Forelimb muscle (tissue), 1 donor: ENCODE results near the gene MAJIN. TPM values are rescaled to one million over a fixed set of nuclear protein-coding genes. Genes with fewer than 3 reads are reported as not detected.

Source experiments
- DNase-seq: peaks from one replicate; pipeline ENCODE4 v3.0.0-alpha.2; 2013; ENCODE audit warnings: low read depth
- polyA plus RNA-seq: library from polyadenylated mRNA; unstranded; fragments of 120-200 nt; gene quantifications from one replicate; pipeline ENCODE4 v1.2.1, GENCODE V29; 2013; ENCODE audit not compliant: insufficient read length

The MAJIN gene
- polyA plus RNA-seq, 1 donor: not detected

- DNase-seq: no peak
Observed at GRCh38 chr11:64911689-64912088, 60.2 kb downstream of the MAJIN start.

- no peak for DNase-seq
Observed at GRCh38 chr11:64911142-64911541, 60.8 kb downstream of the MAJIN start.

DNA sequence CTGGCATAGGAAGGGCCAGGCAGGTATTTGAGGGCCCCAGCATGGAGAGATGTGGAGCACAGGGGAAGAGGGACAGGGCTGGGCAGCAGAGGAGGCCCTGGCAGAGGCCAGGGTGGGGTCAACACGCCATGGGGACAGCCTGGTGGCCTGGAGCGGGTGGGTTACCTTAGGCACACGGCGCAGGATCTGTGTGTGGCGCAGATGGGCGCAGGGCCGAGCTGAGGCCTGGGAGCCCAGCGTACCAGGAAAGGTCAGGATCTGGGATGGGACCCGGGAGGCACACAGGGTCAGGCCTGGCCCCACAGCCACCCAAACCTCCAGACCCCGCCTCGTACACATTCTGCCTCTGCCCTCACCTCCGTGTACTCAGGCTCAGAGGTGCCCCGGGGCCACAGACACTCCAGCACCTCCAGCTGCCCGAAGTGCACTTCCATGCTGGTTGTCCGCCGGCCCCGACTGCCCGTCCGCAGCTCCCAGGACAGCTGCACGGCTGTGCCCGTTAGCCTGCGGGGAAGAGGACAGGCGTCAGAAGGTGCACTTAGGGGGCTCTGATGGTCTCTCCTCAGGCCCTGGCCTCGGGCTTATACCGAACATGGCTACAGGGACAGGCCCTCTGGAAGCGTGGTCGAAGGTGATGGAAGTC lies 61.3 kb downstream of the MAJIN start:
- no peak for DNase-seq

DNA sequence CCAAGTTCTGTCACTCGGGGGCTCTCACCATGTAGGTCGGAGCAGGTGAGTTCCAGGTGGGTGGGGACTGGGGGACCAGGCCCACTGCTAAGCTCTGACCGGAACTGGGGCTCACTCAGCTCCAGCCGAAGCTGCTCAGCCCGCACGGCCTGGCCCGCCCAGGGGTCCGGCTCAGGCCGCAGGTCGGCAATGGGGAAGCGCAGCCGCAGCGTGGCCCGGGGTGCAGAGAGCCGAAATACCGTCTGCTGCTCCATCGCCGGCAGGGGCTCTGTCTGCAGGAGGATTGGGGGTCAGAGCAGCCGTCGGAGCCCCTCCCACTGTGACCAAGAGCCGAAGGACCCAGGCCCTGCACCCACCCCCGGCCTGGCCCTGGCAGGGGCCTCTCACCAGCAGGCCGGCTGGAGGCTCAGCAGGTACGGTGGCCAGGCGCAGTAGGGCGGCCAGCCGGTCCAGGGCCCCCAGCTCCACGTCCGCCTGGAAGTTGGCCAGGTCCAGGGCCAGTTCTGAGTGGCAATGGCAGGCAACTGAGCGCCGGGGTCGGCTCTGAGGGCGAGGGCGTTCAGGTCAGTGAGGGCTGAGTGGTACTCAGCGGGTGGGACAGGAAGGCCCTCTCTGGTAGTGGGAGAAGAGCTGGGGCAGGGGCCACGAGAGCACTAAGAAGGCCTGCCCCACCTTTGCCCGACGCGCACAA lies 62.1 kb downstream of the MAJIN start:
- no peak for DNase-seq

DNA sequence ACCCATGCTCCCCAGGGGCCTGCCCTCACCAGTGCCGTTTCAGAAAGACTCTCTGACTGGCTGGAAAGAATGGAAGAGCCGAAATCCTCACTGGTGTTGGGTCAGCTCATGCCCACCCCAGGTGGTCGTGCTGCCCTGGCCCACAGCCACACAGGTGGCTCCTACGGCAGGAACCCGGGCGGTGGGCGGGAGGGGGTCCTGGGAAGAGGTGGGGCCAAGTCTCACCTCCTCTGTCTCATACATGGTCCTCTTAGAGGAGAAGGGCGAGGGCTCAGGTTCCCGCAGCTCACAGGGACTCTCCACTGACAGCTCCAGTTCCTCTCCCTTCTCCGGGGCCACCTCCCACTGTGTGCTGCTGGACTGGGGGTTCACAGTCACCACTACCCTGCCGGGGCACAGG lies 63.1 kb downstream of the MAJIN start:
- DNase-seq: no peak

GRCh38 chr11:64906314-64906635 lies 65.6 kb downstream of the MAJIN start:
- DNase-seq: no peak

DNA sequence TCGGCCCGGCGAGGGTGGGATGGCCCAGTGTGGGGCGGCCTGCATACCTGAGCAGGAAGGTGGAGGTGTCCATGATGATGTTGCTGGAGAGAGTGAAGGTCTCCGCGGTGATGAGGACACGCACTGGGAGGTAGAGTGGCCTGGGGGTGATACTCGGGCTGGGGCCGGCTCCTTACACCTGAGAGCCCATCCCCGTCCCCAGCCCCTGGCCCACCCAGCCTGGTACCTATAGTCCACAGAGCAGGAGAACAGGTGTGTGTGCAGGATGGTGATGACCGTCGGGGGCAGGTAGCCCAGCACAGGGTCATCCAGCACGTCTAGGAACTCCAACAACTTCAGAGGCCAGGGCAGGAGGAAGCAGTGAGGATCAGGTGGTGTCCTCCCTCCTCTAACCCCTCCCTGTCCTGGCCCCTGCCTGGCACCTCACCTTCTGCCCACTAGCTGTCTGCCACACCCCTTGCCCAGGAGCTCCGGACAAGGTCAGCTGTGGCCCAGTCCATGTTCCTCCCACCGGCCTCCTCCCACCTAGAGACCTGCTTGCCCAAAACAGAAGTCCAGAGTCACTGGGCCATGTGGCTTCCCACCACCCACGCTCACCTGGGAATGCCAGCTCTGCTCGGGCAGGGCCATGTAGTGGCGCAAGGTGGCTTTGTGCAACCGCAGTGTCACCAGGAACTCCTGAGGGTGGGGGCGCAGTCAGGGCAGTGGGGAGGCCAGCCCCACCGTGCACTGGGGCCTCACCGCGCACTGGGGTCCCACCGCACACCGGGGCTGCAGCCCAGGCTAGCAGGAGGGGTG lies 66.2 kb downstream of the MAJIN start:
- DNase-seq: no peak

DNA sequence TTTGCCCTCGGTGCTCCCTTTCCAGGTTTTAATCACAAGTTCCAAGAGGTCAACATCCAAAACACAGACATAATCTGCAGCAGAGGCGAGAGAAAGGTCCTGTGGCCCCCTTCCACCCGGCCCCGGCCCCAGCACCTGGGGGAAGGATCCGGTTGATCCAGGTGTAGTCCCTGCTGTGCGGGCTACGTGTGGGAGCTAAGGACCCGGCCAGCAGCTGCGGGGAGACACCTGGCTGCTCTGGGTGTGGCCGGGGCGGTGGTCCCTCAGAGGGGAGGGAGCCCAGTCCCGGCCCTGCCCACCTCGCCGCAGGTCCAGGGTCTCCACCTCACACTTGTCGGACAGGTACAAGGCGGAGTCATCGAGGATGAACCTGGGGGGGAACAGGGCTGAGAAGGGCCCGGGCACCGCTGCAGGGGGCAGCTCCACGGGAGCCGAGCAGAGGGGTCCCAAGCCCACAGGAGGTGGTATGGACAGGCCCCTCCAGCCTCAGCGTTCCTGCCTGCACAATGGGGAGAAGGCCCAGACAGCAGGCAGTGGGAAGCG lies 68.5 kb downstream of the MAJIN start:
- DNase-seq: no peak

- no peak for DNase-seq
Observed at GRCh38 chr11:64902102-64902900, 69.6 kb downstream of the MAJIN start.

DNA sequence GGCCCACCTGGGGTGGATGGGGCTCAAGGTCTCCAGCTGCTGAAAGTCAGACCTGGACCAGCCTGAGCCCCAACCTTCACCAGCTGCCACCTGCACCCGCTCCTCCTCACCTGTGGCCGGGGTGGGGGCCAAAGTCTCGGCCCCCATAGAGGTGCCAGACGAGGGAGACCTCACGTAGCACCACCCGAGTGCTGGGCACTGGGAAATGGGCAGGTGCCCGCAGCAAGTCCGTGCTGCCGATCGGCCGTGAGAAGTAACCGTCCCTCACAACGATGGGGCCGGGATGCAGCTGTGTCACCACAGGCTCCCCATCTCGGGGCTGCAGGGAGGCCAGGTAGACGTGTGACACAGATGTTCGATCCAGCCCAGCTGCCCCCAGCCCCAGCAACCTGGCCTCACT lies 71.1 kb downstream of the MAJIN start:
- DNase-seq: no peak

DNA sequence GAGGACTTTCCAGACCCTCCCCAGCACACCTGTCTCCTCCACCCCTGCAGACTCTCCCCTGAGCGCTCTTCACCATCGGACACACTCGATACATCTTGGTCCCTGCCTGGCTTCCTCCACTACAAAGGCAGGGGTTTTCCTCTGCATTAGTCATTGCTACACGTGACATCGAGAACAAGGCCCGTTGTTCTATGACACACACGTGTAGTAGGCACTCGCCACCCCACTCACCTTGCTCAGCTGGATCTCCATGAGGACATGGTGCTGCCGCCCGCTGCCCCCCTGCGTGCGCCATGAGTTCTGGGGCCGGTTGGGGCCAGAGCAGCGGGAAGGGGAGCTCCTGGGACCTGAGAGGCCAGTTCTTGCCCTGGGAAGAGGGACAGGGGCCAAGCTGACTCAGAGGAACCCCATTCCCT lies 71.6 kb downstream of the MAJIN start:
- no peak for DNase-seq

DNA sequence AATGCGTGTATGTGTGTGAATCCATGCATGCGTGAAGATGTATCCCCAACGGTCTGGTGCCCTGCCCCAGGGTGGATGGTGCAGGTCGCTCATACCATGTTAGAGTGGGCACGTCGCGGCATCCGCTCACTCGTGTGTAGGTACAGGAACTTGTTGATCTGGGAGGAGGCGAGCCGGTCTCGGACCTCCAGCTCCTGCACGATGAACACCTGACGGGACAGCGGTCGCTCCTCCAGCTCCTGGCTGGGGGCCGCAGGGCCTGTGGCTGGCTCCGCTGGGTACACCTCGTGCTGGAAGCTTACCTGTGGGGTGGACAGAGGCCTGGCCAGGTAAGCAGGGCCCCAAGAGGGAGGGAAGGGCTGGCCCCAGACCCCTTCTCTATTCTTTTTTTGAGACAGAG lies 73.4 kb downstream of the MAJIN start:
- DNase-seq: no peak

- no peak for DNase-seq
Observed at GRCh38 chr11:64898076-64898445, 73.8 kb downstream of the MAJIN start.

GRCh38 chr11:64897381-64898075 lies 74.4 kb downstream of the MAJIN start:
- no peak for DNase-seq

DNA sequence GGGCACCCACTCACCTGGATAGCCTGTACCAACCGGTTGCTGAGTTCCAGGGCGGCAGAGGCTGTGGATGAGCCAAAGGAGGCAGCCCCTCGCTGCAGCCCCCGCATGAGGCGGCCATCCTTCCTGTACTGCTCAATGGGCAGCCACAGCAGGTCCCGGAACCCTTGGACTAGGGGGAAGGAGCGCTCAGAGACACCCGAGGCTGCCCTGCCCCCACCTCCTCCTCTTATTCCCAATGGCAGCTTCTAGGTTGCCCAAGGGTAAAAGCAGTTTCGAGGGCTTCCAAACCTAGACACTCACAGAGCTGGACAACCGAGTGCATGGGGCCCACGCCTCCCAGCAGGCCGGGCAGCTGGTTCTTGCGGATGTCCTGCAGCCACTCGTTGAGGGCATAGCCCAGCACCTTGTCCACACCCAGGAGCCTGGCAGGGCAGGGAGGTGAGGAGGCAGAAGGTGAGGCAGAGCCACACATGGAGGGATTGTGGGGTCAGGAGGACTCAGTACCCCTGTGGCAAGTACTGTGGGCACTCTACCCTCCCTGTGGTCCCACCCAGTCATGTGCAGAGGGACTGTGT lies 75.4 kb downstream of the MAJIN start:
- DNase-seq: no peak

- DNase-seq: no peak
Observed at GRCh38 chr11:64894812-64895452, 77.0 kb downstream of the MAJIN start.

GRCh38 chr11:64894070-64894811 lies 77.7 kb downstream of the MAJIN start:
- no peak for DNase-seq

DNA sequence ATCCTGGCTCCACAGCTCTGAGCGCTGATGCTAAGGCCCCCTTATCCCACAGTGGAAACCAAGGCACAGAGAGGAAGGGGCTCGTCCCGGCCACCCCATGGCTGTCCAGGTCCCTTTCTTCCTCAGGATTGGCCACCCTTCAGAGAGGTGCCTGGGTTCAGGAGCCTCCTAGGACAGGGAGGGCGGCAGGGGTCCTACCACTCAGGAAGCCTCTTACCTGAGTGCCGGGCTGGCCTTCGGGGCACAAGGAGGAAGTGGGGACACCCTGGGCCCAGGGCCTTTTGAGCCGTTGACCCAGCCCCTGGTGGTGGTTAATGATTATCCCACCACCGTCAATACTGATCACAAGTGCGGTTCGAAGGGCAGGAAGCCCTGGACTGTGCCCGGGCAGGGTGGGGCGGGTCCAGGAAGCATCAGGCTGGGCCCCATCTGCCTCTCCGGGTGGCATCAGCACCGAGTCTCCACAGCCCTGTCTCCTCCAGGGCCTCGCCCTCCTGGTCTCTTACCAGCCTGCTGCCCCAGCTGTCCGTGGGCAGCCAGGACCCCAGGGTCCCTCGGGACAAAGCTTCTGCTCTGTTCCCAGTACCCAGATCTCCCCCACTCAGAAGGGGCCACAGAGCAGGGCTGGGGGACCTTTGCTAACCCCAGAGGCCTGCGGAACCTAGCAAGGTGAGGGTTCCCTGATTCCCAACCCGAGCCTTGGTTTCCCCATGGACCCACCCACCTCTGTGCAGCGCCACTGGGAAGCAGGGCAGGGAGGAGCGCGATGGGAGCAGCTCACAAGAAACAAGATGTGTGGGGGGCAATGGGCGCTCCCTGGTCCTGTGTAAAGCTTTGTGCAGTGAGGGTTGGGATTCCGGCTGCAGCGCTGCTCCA lies 78.5 kb downstream of the MAJIN start:
- no peak for DNase-seq

DNA sequence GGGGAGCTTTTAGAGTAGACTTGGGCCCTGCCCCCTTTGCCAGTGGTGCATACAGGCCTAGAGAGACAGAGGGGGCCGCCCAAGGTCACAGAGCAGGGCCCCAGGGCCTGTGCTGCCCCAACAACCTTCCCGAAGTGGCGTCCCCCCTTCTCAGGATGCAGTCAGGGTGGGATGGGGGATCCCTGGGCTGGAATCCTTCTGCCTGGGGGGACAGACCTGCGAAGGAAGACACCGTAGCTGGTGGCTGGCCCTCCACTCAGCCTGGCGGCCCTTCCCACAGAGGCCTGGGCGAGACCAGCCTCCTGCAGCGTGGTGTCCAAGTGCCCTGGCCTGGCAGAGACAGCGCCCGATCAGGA lies 79.1 kb downstream of the MAJIN start:
- DNase-seq: no peak
